K562 (cell line): ENCODE measurements around the gene MAN1B1. TPM values are rescaled to one million over a fixed set of nuclear protein-coding genes. Genes with fewer than 3 reads are reported as not detected.

Experiments
- BHLHE40 ChIP-seq: IDR thresholded peaks from 2 replicates; pipeline ENCODE4 v1.6.1; 2011; ENCODE audit warnings: low read length, improper control_type of control experiment
- CEBPZ ChIP-seq: fragments of 150-350 bp; IDR thresholded peaks from 2 replicates; pipeline ENCODE4 v1.6.1; 2014; ENCODE audit warnings: low read depth, mild to moderate bottlenecking, low read length, borderline replicate concordance
- DACH1 ChIP-seq: fragments of 450-650 bp; IDR thresholded peaks from 2 replicates; pipeline ENCODE4 v1.6.1; 2018; ENCODE audit not compliant: partially characterized antibody
- DIDO1 ChIP-seq: fragments of 450-650 bp; IDR thresholded peaks from 2 replicates; pipeline ENCODE4 v1.6.1; 2016; ENCODE audit warnings: low read depth, missing biosample characterization, missing genetic modification characterization
- FOXA3 ChIP-seq, 2 experiments: fragments of 450-650 bp in 1 of 2; sonication (generic) in 1 of 2; formaldehyde crosslinking; IDR thresholded peaks in 1 of 2; conservative IDR thresholded peaks in 1 of 2; 2 replicates each; pipeline versions ENCODE4 v1.4.0 to v1.8.0; 2020 to 2022; ENCODE audit warnings: mild to moderate bottlenecking in 2 of 2, missing genetic modification reagents in 1 of 2
- GMEB1 ChIP-seq: fragments of 250-450 bp; sonication (Bioruptor Pico); IDR thresholded peaks from 2 replicates; pipeline ENCODE4 v1.4.0; 2020; ENCODE audit warnings: mild to moderate bottlenecking
- MITF ChIP-seq: IDR thresholded peaks from 2 replicates; pipeline ENCODE4 v1.6.1; 2014; ENCODE audit warnings: antibody characterized with exemption
- POLR2AphosphoS2 ChIP-seq: IDR thresholded peaks from 2 replicates; pipeline ENCODE4 v1.6.1; 2012; ENCODE audit warnings: low read length, improper control_type of control experiment
- ZC3H8 ChIP-seq: fragments of 450-650 bp; IDR thresholded peaks from 2 replicates; pipeline ENCODE4 v1.6.1; 2017
- ZNF212 ChIP-seq: fragments of 450-650 bp; formaldehyde crosslinking; IDR thresholded peaks from 2 replicates; pipeline ENCODE4 v1.4.0; 2020; ENCODE audit warnings: mild to moderate bottlenecking
- ZNF407 ChIP-seq: fragments of 450-650 bp; IDR thresholded peaks from 2 replicates; pipeline ENCODE4 v1.6.1; 2016; ENCODE audit warnings: low read depth
- ZNF445 ChIP-seq: fragments of 250-450 bp; sonication (Bioruptor Pico); IDR thresholded peaks from 2 replicates; pipeline ENCODE4 v1.4.0; 2020; ENCODE audit warnings: low read depth, mild to moderate bottlenecking, moderate library complexity
- ZNF778 ChIP-seq: fragments of 450-650 bp; formaldehyde crosslinking; IDR thresholded peaks from 2 replicates; pipeline ENCODE4 v1.4.0; 2020; ENCODE audit warnings: mild to moderate bottlenecking, moderate library complexity
- polyA plus RNA-seq, 8 experiments: library from polyadenylated mRNA; depleted of rRNA in 4 of 8; stranded (reverse) in 5 of 8; unstranded in 3 of 8; fragments of >200 nt; fragmentation: Nextera tagmentation in 2 of 8; fragmentation: Illumina TruSeq in 1 of 8; extraction: Ambion mirVana in 2 of 8; extraction: Trizol in 1 of 8; gene quantifications; 2 replicates each; pipeline versions ENCODE4 v1.2.1 to v1.2.3, GENCODE V29; 2011 to 2014; ENCODE audit warnings: inconsistent platforms in 1 of 8, missing spikeins in 1 of 8
- total RNA-seq, 7 experiments: library from RNA; depleted of rRNA in 6 of 7; stranded (reverse); fragments of >200 nt in 6 of 7; fragmentation: Illumina TruSeq in 2 of 7; extraction: Trizol in 2 of 7; gene quantifications; 2 replicates each; pipeline versions ENCODE4 v1.2.1 to v1.2.3, GENCODE V29; 2011 to 2021; ENCODE audit warnings: low replicate concordance in 1 of 7

Gene MAN1B1
- total and polyA plus RNA-seq, 9 of the 15 experiments (the other 6 are each of a cell fraction or from before 2014, with no cell fraction given): 0.55 to 36.6 (median 27.3) TPM

GRCh38 chr9:137070201-137070905, 16.4 kb upstream of the MAN1B1 start, which contains the start of gene SAPCD2 (continued):
- TF ChIP-seq ZC3H8: no peak
- TF ChIP-seq CEBPZ: no peak
- no peak for TF ChIP-seq MITF
- TF ChIP-seq GMEB1: 0 out of 2 replicates have a peak, but pooled peaks have one; percentile 26
- no peak for TF ChIP-seq ZNF778 (CRISPR knock-in tag)
- no peak for TF ChIP-seq DACH1
- TF ChIP-seq DIDO1 (tag): no peak
- no peak for TF ChIP-seq ZNF212 (CRISPR knock-in tag)
- no peak for TF ChIP-seq POLR2AphosphoS2
- no peak for TF ChIP-seq ZNF407
- TF ChIP-seq FOXA3 (CRISPR knock-in tag; conservative IDR thresholded peaks at IDR 0.05 in 1 of 2, IDR thresholded peaks at IDR 0.05 in 1 of 2): no peak
- TF ChIP-seq BHLHE40: no peak
- TF ChIP-seq ZNF445 (CRISPR knock-in tag): no peak
